Measurements from ENCODE around the gene TLK1.

TLK1 gene

DNA sequence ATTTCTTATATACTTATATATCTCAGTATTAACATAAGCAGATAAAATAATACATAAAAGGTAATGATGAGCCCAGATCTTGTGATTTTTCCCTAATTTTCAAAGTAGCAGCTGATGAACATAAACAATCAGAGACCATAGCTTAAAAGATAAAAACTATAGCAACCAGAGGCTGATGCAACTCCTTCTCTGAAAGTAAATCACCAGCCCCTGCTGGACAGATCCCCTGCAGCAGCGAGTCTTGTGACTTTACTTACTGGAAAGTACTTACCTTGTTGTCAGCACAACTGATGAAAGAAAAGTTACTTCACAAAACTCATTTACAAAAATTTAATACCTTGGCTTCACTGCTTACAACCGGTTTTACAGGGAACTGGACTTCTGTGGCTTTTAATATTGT lies 164.4 kb downstream of the TLK1 start:
- no peak for DNase-seq

DNA sequence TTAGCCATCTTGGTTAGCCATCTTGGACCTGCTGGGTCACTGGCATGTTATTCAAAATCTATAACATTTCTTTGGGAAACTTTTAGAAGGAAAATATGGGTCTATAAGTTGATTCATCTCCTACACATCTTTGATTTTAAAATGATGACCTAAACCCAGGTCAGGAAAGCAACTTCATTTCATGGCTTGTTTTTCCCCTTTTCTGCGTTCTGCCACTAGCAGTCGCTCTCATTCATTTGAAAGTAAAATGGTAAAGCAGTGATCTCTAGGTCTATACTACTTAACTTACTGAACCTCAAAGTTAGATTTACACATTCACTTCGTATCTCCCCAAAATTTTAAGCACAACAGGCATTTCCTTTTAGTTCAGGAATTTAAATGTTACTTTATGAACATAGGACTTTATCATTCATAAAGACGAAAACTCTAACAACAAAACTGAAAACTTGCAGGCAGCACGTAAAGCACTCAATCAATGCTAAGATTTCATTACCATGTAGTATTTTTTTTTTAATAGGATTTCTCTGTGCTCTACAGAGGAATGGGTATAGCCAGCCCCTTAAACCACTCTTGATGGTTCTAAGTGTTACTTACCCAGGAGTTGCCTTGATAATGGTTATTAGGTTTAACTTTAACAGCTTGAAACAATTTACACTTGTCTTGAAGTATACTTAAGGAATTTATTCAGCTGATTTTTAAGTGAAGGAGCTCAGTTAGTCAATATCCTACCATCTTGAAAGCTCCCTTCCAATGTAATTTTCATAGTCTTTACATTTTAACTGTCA lies 169.1 kb downstream of the TLK1 start:
- DNase-seq, result no peak

DNA sequence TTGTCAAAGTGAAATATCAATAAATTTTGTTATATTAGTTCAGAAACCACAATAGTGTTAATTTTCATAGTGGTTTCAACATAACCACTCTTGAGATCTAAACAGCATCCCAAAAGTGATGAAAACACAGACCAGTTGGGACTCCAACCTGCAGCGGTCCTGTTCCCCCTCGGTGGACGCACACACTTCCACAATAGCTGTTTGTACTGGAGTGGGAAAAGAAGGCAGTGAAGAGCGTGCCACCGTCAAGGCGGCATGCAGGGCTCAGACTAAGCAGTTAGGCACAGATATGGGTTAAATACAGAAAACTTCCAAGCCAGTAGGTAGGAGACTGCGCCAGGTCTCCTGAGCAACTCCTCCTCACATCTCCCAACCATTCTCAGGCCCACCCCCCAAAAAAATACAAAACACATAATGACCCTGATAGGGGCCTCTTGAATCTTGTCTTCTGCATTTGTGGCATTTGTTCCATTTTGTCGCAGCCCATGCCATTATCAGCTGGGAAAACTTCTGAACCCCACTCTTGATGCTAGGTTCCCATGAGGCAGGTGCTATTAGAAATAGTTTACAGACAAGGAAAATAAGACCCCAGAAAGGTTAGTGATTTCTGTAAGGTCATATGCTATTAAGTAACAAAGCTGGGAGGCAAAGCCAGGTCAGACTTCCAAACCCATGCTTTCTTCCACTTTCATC lies 174.0 kb downstream of the TLK1 start:
- no peak for DNase-seq

DNA sequence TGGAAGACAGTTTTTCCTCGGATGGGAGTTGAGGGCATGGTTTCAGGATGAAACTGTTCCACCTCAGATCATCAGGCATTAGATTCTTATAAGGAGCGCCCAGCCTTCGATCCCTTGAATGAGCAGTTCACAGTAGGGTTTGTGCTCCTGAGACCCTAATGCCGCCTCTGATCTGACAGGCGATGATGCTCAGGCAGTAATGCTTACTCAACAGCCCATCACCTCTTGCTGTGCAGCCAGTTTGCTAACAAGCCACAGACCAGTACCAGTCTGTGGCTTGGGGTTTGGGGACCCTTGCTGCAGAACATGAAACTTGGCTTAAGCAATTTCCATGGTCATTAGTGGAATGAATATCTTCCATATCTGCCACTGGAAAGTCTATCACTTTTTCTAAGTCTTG lies 175.3 kb downstream of the TLK1 start:
- no peak for DNase-seq

DNA sequence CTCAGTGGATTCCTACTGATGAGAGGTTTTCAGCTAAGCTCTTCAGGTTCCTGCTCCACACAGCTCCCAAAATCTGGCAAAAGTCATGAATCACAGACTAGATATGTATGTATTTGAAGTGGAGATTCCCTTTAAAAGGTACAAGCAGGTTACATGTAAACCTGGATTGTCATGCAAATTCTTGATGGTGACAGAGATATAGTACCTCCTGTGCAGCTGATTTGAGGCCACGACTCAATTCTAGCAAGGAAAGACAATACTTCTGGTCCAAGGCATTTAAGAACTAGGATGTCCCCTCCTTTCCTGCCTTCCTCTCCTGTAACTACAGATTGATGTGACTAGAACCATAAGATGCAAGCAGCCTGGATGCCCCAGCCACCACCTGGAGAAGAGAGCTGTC lies 176.6 kb downstream of the TLK1 start:
- DNase-seq, result no peak

DNA sequence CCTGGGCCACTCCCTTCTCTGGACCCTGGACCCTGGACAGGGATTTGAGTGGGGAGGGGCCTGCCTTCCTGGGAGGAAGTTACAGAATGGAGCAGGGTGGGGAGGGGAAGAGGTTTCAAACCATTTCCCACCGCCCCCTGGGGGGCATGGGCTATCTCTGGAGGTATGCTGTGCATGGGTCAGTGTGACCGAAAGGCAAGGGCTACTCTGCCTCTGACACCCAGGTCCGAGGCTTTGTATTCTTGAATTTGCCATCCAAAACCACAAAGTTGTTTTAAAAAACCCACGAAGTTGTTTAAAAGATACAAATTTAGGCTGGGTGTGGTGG lies 184.8 kb downstream of the TLK1 start:
- no peak for DNase-seq

DNA sequence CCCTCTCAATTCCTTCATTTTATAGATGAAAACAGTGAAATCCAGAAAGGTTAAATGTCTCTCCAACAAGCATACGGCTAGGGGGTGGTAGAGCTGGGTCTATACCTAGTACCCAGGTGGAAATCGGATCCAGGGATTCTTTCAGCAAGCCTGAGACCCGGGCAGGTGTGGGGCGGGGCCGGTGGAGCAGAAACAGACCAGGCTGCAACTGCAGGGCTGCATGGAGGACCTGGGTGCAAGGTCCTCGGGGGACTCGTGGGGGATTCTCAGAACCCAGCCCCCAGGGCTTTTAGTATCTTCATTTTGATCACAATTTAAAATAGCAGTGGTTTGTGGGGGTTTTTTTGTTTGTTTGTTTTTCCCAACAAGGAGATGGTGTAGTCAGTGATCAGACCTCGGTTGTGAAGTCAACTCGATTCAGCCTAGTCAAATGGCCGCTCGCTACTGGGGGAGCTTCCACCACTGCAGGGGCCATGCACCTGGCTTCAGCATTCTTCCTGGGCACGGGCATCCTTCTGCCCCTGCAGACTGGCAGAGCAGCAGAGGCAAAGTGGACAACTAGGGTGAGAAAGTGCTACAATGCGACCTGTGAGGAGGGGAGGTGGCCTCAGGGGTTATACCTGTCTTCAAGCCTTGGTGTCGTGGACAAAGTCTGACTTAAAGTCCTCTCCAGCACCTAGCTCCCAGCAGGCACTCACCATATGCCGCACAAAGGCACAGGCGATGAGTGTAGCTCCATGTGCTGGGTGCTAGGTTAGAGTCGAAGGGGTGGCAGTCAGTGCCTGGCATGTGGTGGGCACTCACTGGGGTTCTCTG lies 185.4 kb downstream of the TLK1 start:
- no peak for DNase-seq

DNA sequence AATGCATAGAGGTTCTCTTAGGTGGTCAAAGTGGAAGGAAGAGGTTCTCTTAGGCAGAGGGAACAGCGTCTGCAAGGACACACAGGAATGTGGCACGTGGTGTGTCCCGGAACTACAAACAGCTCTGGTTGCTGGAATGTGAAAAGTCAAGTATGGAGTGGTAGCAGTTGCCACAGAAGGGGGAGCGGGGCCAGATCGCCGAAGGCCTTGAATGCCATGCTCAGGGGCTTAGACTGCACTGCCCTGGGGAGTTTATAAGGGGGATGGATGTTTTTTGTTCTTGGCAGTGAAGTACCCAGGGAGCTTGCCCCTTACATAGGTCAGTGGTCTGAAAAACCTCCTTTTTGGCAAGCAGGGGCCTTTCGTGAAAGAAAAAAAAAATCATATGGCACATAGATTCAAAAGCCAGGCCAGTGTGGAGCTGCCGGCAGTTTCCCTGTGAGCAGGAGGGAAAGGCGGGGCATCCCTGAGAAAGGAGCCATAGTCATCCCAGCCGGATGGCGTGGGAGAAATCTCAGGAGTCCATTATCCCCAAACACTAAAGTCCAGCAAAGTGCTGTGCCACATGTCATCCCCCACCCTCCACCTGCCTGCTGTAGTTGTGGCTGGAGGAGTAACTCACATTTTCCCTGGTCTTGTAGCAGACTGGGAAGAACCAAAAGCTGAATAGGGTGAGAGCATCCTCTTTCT lies 186.2 kb downstream of the TLK1 start:
- DNase-seq, result peak; percentile 56

DNA sequence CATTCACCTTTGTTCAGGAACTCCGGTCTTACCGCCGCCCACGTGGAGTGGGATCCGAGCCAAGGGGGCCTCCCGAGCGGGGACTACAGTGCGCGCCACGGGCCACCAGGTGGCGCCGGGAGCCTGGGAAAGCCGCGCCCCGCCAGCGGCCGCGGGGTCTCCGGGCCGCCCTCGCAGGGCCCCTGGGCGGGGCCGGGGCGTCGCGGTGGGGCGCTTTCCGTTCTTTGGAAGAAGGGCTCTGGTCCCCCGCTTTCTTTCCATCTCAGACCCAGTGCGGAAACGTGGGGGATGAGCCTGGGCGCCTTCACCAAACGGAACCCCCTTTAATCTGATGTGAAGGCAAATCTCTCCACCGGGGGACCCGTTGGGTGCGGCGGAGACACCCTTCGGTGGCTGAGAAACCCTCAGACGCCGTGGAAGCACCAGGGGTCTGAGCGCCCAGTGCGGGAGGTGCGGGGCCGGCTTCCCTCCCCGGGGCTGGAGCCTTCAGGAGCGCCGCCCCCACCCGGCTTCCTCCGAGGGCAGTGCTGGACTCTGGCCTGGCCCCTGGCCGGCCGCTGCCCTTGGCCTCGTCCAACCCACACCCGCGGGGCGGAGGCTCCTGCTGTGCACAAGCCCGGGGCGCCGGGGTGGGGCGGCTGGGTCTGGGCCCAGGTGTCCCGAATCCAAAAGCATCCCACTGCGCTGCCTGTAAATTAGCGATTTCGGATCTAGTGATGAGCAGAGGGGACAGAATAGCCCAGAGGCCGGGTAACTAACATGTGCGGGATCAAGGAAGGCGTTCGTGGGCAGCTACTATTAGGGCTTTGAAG lies 187.0 kb downstream of the TLK1 start:
- peak; percentile 68 for DNase-seq

DNA sequence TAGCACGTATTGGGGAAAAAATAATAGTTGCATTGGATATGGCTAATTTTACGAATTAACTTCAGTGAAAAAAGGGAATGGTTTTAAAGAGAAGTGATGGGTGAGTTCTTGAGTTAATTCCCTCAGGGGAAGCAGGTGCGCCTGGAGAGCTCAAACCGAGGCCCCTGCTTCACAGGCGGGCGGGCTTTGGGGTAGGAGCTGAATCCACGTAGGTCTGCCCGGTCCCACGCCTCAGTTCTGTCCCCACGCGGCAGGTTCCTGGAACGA lies 187.5 kb downstream of the TLK1 start:
- DNase-seq, result no peak

DNA sequence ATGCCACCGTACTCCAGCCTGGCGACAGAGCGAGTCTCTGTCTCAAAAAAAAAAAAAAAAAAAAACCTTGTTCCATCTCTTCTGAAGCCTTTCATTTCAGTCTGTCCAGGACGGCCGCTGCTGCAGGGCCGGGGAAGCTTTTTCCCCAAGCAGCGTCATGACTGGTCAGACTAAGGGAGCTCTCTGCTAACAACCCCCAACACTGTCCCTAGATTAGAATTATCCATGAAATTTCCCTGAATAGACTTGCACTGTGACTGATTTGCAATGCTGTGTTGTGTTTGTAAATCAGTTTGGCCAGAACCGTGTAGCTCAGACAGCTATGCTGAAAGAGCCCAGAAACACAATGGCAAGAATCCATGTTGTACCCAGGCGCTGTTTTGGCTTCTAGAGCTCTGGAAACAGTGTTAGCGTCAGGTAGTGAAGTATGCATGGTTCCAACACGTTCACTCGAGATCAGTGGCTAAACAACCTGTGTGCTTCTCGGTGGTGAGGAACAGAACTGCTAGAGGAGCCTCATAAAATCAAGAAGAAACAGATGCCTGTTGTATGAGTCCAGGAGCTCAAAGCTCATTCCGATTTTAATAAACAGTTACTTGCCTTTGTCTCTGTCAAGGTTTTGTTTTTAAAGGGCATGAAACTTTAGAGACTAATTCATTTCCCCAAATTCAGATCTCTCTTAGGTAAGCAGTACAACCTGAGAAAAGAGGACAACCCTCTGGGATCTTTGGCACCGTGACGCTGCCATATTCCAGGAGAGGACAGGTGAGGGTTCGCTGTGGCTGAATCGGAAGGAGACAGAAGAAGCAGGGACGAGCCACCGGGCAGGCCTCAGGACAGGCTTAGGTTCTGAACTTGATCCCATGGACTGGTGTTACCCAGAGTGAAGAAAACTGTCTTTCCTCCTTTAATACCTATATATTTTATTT lies 188.1 kb downstream of the TLK1 start:
- DNase-seq, result no peak

DNA sequence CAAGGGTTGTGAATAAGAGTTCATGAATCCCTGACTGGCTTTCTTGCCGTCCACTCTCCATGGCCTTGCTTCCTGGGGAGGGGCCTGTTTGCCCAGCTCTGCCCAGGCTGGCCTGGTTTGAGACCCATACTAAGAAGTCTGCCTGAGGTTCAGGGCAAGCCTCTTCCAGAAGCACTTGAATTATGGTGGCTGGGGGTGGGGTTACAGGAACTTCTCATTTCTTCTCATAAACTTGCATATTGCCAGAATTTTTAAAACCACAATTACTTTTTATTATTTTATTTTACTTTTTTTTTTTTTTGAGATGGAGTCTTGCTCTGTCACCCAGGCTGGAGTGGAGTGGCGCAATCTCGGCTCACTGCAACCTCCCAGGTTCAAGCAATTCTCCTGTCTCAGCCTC lies 189.6 kb downstream of the TLK1 start:
- DNase-seq, result no peak

DNA sequence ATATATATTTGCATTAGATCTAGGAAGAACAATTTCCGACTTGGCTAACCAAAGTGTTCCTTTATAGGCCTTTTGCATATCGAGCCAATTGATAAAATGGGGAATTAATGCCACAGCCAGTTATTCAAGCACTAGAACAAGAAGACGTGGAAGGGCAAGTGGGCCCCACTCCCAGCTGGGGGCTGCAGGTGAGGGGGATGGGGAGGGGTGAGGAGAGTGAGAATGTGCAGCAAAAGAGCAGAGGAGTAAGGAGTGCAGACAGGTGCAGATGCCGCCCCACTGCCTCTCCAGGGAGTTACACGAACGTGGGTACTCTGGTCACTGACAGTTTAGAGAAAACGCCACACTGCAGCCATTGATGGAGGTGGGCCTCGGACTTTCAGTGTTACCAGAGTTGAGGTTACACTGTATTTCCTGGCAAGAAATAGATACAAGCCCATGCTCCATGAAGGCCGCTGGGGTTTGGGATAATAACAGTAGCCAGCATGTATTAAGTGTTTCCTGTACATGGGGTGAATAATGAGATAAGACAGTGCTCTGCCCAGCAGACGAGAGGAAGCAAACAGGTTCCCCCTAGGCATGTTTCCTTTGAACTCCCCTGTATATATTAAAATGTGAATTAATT lies 190.7 kb downstream of the TLK1 start:
- DNase-seq, result no peak

DNA sequence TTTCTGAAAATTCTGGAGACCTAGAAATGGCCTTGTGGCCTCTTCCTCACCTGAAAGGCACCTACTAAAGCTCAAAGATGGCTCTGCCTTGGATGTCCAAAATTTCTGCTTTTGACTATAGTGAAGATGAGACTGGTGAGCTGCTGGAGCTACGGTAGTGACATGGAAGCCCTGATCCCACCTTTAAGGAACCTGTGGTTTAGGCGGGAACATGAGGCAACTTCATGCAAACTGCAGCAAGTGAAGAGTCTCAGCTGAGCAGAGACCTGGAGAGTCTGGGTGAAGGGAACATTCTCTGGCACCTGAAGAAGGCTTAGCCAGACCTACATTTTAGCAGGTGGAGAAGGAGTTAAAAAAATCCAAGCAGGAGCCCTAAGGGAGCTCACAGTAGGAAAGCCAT lies 191.7 kb downstream of the TLK1 start:
- DNase-seq, result no peak

DNA sequence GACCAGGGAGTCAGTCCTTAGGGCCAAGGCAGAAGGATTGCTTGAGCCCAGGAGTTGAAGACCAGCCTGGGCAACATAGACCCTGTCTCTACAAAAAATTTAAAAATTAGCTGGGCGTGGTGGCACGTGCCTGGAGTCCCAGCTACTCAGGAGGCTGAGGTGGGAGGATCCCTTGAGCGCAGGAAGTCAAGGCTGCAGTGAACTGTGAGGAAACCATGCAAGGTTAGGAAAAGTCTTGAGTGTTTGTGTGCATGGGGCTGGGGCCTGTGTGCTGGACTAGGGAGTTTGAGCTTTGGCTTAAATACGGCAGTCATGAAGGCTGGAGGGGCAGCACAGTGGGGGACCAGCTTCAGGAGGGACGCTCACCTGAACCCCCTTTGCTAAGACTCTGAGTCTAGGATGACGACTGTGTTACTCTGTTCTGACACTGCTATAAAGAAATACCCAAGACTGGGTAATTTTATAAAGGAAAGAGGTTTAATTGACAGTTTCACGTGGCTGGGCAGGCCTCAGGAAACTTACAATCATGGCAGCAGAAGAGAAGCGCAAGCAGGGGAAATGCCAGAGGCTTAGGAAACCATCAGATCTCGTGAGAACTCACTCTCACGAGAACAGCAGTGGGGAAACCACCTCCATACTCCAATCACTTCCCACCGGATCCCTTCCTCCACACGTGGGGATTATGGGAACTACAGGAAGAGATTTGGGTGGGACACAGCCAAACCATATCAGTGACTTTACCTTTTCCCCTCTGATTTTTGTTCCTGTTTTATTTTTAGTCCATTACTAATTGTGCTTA lies 192.3 kb downstream of the TLK1 start:
- DNase-seq, result no peak

DNA sequence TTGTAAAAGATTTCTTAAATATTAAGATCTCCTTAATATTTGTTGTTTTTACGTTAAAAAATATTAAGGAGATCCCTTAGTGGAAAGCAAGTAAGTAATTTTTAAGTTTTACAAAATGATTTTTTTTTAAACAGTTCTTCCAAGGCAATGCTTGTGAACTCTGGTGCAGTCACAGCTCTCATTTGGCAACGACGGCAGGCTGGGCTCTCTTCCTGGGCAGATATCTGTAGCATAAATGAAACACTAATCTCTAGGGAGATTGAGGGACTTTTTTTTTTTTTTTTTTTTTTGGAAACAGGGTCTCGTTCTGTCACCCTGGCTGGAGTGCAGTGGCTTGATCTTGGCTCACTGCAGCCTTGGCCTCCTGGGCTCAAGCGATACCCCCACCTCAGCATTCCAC lies 193.1 kb downstream of the TLK1 start:
- no peak for DNase-seq

DNA sequence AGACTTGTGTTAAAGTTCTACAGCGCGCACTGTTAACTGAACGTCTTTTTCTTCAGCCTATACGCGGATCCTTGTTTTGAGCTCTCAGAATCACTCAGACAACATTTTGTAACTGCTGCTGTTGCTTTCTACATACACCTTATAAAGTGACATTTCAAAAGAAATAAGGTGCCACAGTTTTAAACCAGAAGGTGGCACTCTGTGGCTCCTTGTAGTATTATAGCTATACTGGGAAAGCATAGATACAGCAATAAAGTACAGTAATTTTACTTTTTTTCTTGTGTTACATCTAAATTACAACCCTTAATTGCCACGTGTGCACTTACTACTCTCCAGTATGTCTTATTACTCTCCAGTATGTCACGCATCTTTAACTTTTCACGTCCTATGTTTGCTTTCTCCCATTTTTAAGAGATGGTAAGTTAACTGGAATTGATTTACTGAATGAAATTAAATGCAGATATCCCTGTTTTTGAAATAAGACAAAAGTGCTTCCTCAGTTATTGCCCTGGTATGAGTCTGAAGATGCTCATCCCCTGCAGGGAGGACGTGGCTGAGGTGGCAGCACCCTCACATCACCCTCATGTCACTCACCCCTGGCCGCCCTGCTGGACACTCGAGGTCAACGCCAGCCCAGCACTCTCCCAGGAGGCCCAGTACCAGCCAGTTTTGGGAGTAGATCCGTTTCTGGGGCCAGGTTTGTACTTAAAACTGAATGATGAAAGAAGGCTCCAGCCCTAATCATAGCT lies 193.9 kb downstream of the TLK1 start:
- no peak for DNase-seq

DNA sequence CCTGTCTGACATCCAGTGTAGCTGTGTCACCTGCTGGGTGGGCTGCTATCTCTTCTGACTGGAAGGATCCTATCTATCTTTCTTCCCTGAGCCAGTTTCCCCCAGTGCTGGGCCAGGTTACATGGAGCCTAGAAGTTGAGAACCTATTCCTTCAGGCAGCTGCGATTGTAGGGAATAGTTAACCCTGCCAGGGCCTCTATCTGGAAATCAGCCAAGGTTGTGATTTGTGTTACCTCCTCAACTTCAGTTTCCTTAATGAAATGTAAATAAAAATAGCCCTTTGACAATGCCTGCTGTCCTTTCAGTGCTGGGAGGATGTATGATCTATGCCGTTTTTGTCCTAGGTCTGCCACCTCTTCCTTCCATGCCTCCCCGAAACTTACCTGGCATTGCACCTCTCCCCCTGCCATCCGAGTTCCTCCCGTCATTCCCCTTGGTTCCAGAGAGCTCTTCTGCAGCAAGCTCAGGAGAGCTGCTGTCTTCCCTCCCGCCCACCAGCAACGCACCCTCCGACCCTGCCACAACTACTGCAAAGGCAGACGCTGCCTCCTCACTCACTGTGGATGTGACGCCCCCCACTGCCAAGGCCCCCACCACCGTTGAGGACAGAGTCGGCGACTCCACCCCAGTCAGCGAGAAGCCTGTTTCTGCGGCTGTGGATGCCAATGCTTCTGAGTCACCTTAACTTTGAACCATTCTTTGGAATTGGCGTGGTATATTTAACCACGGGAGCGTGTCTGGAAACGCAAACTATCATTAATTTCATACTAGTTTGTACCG lies 195.1 kb downstream of the TLK1 start:
- peak; percentile 24 for DNase-seq

Data from fibroblast of skin of back (primary cell).